HepG2 (cell line): ENCODE measurements around the gene LZTS2. TPM values are rescaled to one million over a fixed set of nuclear protein-coding genes. Genes with fewer than 3 reads are reported as not detected.

Experiments
- ATAC-seq: fragments of 200-7000 bp; cut with Tn5 transposase; 3 replicates; pipeline ENCODE4 v1.9.1; 2020; ENCODE audit warnings: mild to moderate bottlenecking, moderate library complexity
- BruUV-seq: library from RNA; stranded (reverse); fragments of 400-500 nt; replicated peaks from 2 replicates; lab custom pipeline; 2021; lab: Mats Ljungman, UMichigan
- CTCF ChIA-PET: fragments of 300-600 bp; formaldehyde crosslinking; extraction: SDS; loops from one replicate; lab custom pipeline; 2021; ENCODE audit warnings: low total read pairs, inconsistent platforms, low intra/inter-chr PET ratio; lab: Yijun Ruan, JAX
- POLR2A ChIA-PET: fragments of 350-600 bp; sonication (Branson Sonifier 250); formaldehyde crosslinking; loops from one replicate; lab custom pipeline; 2020; ENCODE audit warnings: antibody characterized with exemption, inconsistent platforms; lab: Yijun Ruan, JAX
- DNase-seq: peaks from one replicate; pipeline ENCODE4 v3.0.0-alpha.2; 2015; ENCODE audit warnings: low spot score
- FAIRE-seq: peaks from 3 replicates; lab custom pipeline; 2011; peaks lifted over from hg19 to GRCh38; lab: Jason Lieb, UNC
- H2AFZ ChIP-seq: one replicate; pipeline ENCODE4 v1.6.1; 2011; ENCODE audit warnings: low read length, inconsistent platforms
- H3K27ac ChIP-seq: fragments of 300-600 bp; 3 replicates; pipeline ENCODE4 v1.8.0; 2011; ENCODE audit warnings: mixed run types, mild to moderate bottlenecking, mixed read lengths, low read length, inconsistent platforms; ENCODE audit not compliant: insufficient read depth; ENCODE audit errors: extremely low read length
- H3K27me3 ChIP-seq, 2 experiments: fragments of 200-600 bp in 1 of 2; 2 replicates in 1 of 2; 3 replicates in 1 of 2; pipeline versions ENCODE4 v1.6.0 to v1.8.0; 2011; ENCODE audit warnings: low read length in 2 of 2, mild to moderate bottlenecking in 2 of 2, moderate library complexity in 2 of 2, inconsistent platforms in 1 of 2; ENCODE audit not compliant: insufficient read depth in 2 of 2, control insufficient read depth in 1 of 2
- H3K36me3 ChIP-seq, 2 experiments: fragments of 200-600 bp in 1 of 2; replicated peaks in 1 of 2; 2 replicates in 1 of 2; 3 replicates in 1 of 2; pipeline versions ENCODE4 v1.5.1 to v1.8.0; 2011; ENCODE audit warnings: low read length in 2 of 2, inconsistent platforms in 1 of 2; ENCODE audit not compliant: insufficient read depth in 2 of 2, control insufficient read depth in 1 of 2
- H3K4me1 ChIP-seq: 2 replicates; pipeline ENCODE4 v1.5.1; 2012; ENCODE audit warnings: low read length, inconsistent platforms; ENCODE audit not compliant: insufficient read depth
- H3K4me2 ChIP-seq: 2 replicates; pipeline ENCODE4 v1.6.0; 2011; ENCODE audit warnings: low read depth, low read length, inconsistent platforms
- H3K4me3 ChIP-seq, 3 experiments: fragments of 200-600 bp in 1 of 3; sonication (generic), shearing (Covaris generic) in 1 of 3; replicated peaks in 1 of 3; 2 replicates each; pipeline ENCODE4 v1.5.1; 2011 to 2016; ENCODE audit warnings: low read length in 3 of 3, inconsistent platforms in 2 of 3, low read depth in 2 of 3, mild to moderate bottlenecking in 2 of 3, control low read depth in 1 of 3, mixed read lengths in 1 of 3; ENCODE audit not compliant: insufficient read depth in 1 of 3
- H3K79me2 ChIP-seq: one replicate; pipeline ENCODE4 v1.6.1; 2011; ENCODE audit warnings: low read length, inconsistent platforms; ENCODE audit not compliant: insufficient read depth
- H3K9ac ChIP-seq: 2 replicates; pipeline ENCODE4 v1.6.0; 2011; ENCODE audit warnings: mild to moderate bottlenecking, low read depth, low read length, inconsistent platforms; ENCODE audit not compliant: insufficient read depth
- H3K9me3 ChIP-seq: 2 replicates; pipeline ENCODE4 v1.5.1; 2012; ENCODE audit warnings: mild to moderate bottlenecking, low read length
- H4K20me1 ChIP-seq: 2 replicates; pipeline ENCODE4 v1.6.0; 2011; ENCODE audit warnings: inconsistent platforms, mild to moderate bottlenecking, low read length, moderate library complexity; ENCODE audit not compliant: insufficient read depth
- ARHGAP35 ChIP-seq: sonication (generic); formaldehyde crosslinking; IDR thresholded peaks from 2 replicates; pipeline ENCODE4 v1.9.0; 2022; ENCODE audit warnings: mild to moderate bottlenecking, inconsistent platforms, moderate library complexity, missing genetic modification reagents, borderline replicate concordance
- ARNTL ChIP-seq: sonication (generic); formaldehyde crosslinking; IDR thresholded peaks from 2 replicates; pipeline ENCODE4 v1.4.0; 2020; ENCODE audit warnings: mild to moderate bottlenecking, missing genetic modification reagents
- GTF3A ChIP-seq: sonication (generic); formaldehyde crosslinking; conservative IDR thresholded peaks from 2 replicates; pipeline ENCODE4 v1.4.0; 2020; ENCODE audit warnings: mild to moderate bottlenecking, missing genetic modification reagents
- MYC ChIP-seq: sonication (generic); formaldehyde crosslinking; IDR thresholded peaks from 2 replicates; pipeline ENCODE4 v1.9.0; 2021; ENCODE audit warnings: missing genetic modification reagents, borderline replicate concordance
- SAP130 ChIP-seq: IDR thresholded peaks from 2 replicates; pipeline ENCODE4 v1.6.1; 2016; ENCODE audit warnings: low read depth
- SNAI1 ChIP-seq: sonication (generic); formaldehyde crosslinking; IDR thresholded peaks from 2 replicates; pipeline ENCODE4 v1.5.0; 2020; ENCODE audit warnings: mild to moderate bottlenecking, missing genetic modification reagents, borderline replicate concordance
- ZBTB3 ChIP-seq: sonication (generic); formaldehyde crosslinking; IDR thresholded peaks from 2 replicates; pipeline ENCODE4 v1.4.0; 2020; ENCODE audit warnings: low read depth, mild to moderate bottlenecking, moderate library complexity, missing genetic modification reagents, borderline replicate concordance
- ZBTB42 ChIP-seq: sonication (generic); formaldehyde crosslinking; IDR thresholded peaks from 2 replicates; pipeline ENCODE4 v1.5.0; 2020; ENCODE audit warnings: mild to moderate bottlenecking, missing genetic modification reagents
- ZNF143 ChIP-seq: sonication (generic); formaldehyde crosslinking; IDR thresholded peaks from 2 replicates; pipeline ENCODE4 v1.4.0; 2020; ENCODE audit warnings: missing genetic modification reagents
- ZNF292 ChIP-seq: sonication (generic); formaldehyde crosslinking; IDR thresholded peaks from 2 replicates; pipeline ENCODE4 v1.8.1; 2022; ENCODE audit warnings: mild to moderate bottlenecking, low read depth, missing genetic modification reagents, borderline replicate concordance
- ZNF460 ChIP-seq: sonication (generic); formaldehyde crosslinking; IDR thresholded peaks from 2 replicates; pipeline ENCODE4 v1.5.1; 2020; ENCODE audit warnings: missing genetic modification reagents, mild to moderate bottlenecking, borderline replicate concordance
- ZNF7 ChIP-seq: IDR thresholded peaks from 2 replicates; pipeline ENCODE4 v1.6.1; 2016; ENCODE audit warnings: missing biosample characterization, missing genetic modification reagents
- ZNF766 ChIP-seq: sonication (generic); formaldehyde crosslinking; IDR thresholded peaks from 2 replicates; pipeline ENCODE4 v1.5.0; 2020; ENCODE audit warnings: missing genetic modification reagents, borderline replicate concordance
- WGBS: methylation state at CpG from one replicate; pipeline ENCODE4 v1.1.6; 2017; ENCODE audit warnings: low lambda C conversion rate; 5-methylcytosine and 5-hydroxymethylcytosine counted together
- in situ Hi-C: cut with HindIII; loops from 2 replicates; pipeline ENCODE4 v1.10.0; 2017; ENCODE audit warnings: low pct_unique_long_range_greater_than_20kb; ENCODE audit not compliant: extremely low pct_ligation_motif_present
- intact Hi-C: fragments of 100-400 bp; cut with micrococcal nuclease; formaldehyde crosslinking; loops from one replicate; pipeline ENCODE4 v1.10.0; 2022; ENCODE audit not compliant: unreplicated experiment
- polyA plus RNA-seq, 8 experiments: library from polyadenylated mRNA; depleted of rRNA in 3 of 8; stranded (reverse) in 7 of 8; unstranded in 1 of 8; fragments of >200 nt; fragmentation: Illumina TruSeq in 4 of 8; extraction: Trizol in 4 of 8; gene quantifications; 2 replicates each; pipeline versions ENCODE4 v1.2.1 to v1.2.3, GENCODE V29; 2011 to 2016; ENCODE audit warnings: low read depth in 4 of 8, missing spikeins in 1 of 8, mixed read lengths in 1 of 8; ENCODE audit not compliant: insufficient read depth in 1 of 8
- total RNA-seq, 5 experiments: library from RNA; depleted of rRNA; stranded (reverse); fragments of >200 nt; fragmentation: Illumina TruSeq; extraction: Trizol; gene quantifications; 2 replicates each; pipeline ENCODE4 v1.2.3, GENCODE V29; 2016; ENCODE audit warnings: low read depth in 1 of 5
- TF ChIP-seq, protein P1 (sequence below): sonication (generic); formaldehyde crosslinking; conservative IDR thresholded peaks from 2 replicates; pipeline ENCODE4 v1.4.0; 2020; ENCODE audit warnings: missing genetic modification reagents
- TF ChIP-seq, protein P2 (sequence below): sonication (generic); formaldehyde crosslinking; IDR thresholded peaks from 2 replicates; pipeline ENCODE4 v1.5.1; 2020; ENCODE audit warnings: mild to moderate bottlenecking, missing genetic modification reagents, borderline replicate concordance
- TF ChIP-seq, protein P3 (sequence below): sonication (generic); formaldehyde crosslinking; IDR thresholded peaks from 2 replicates; pipeline ENCODE4 v1.4.0; 2020; ENCODE audit warnings: missing genetic modification reagents

LZTS2 gene
- total and polyA plus RNA-seq, 2 of the 13 experiments (the other 11 are each of a cell fraction or from before 2014, with no cell fraction given), result 43.6 to 65.6 TPM

GRCh38 chr10:101016814-101017213 is 17.2 kb downstream of the LZTS2 start (continued):
- TF ChIP-seq, protein P1, sequence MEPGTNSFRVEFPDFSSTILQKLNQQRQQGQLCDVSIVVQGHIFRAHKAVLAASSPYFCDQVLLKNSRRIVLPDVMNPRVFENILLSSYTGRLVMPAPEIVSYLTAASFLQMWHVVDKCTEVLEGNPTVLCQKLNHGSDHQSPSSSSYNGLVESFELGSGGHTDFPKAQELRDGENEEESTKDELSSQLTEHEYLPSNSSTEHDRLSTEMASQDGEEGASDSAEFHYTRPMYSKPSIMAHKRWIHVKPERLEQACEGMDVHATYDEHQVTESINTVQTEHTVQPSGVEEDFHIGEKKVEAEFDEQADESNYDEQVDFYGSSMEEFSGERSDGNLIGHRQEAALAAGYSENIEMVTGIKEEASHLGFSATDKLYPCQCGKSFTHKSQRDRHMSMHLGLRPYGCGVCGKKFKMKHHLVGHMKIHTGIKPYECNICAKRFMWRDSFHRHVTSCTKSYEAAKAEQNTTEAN (CRISPR knock-in tag), result no peak
- TF ChIP-seq ZNF766 (no peak), SAP130 (no peak)

DNA sequence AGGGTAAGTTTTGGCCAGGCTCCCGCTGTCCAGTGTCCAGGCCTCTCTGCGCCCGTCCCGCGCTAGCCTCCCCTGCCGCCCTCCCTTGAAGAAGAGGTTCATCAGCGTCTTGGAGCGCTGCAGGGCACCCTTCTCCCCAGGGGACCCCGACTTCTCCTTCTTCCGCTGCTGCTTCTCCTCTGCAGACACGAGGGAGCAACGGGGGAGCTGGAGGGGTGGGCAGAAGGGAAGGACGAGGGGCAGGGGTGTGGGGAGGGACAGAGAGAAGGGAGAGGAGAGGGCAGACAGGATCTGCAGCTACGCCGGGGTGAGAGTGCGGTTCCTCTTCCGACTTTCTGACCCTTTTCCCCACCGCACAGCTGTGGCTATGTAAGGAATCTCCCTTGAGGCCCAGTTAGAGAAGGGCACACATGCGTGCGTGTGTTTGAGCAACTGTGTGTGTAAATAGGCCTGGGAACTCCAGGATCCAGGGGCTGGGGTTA is 18.6 kb downstream of the LZTS2 start:
- in situ Hi-C loops, result no loop called here
- H3K36me3 ChIP-seq, result no peaks in the 10 kb centered on the region
- 27% methylated on average over 18 of the region's 20 CpGs for WGBS
- ATAC-seq, result peak; percentile 69
- no peak overlapping the region for H2AFZ ChIP-seq
- peak overlapping the region; percentile 95 for H3K4me2 ChIP-seq
- peak overlapping the region; percentile 25 to 69 (median 55); a peak in 5 of 6 replicates for H3K4me3 ChIP-seq
- no peaks in the 10 kb centered on the region for H4K20me1 ChIP-seq
- intact Hi-C loops, result loop anchor here (2.0 kb wide), 1 partner anchor 49 kb away; no protein-coding TSS in a partner anchor
- DNase-seq, result peak; percentile 68
- no TSS peak for BruUV-seq
- POLR2A ChIA-PET, result interaction anchor here (0.9 to 6.0 kb wide), 11 partner anchors 10 to 49 kb away, joined by 3 to 56 read pairs (median 5); partner anchors contain the start of genes LZTS2, PDZD7 and SFXN3
- peaks cover 41% of the 10 kb centered on the region for H3K4me1 ChIP-seq
- peak overlapping the region; percentile 52 for H3K9ac ChIP-seq
- no peaks in the 10 kb centered on the region for H3K9me3 ChIP-seq
- H3K27me3 ChIP-seq, result peaks cover 1 to 13% of the 10 kb centered on the region in 2 experiments; a peak in 2 of 5 replicates
- no peaks in the 10 kb centered on the region for H3K79me2 ChIP-seq
- H3K27ac ChIP-seq, result no peak overlapping the region
- peak; percentile 26 for FAIRE-seq
- CTCF ChIA-PET, result interaction anchor here (2.1 kb wide), 1 partner anchor 23 kb away, joined by 7 read pairs; no protein-coding TSS in a partner anchor
- TF ChIP-seq ARHGAP35 (no peak), ZBTB42 (0 out of 2 replicates have a peak, but pooled peaks have one; percentile 25), GTF3A (CRISPR knock-in tag) (no peak), ZNF292 (CRISPR knock-in tag) (no peak), ZBTB3 (CRISPR knock-in tag) (no peak), ZNF460 (CRISPR knock-in tag) (no peak), ARNTL (no peak), MYC (no peak), ZNF7 (CRISPR knock-in tag) (no peak), ZNF143 (CRISPR knock-in tag) (no peak), SNAI1 (CRISPR knock-in tag) (no peak)
- TF ChIP-seq, protein P2, sequence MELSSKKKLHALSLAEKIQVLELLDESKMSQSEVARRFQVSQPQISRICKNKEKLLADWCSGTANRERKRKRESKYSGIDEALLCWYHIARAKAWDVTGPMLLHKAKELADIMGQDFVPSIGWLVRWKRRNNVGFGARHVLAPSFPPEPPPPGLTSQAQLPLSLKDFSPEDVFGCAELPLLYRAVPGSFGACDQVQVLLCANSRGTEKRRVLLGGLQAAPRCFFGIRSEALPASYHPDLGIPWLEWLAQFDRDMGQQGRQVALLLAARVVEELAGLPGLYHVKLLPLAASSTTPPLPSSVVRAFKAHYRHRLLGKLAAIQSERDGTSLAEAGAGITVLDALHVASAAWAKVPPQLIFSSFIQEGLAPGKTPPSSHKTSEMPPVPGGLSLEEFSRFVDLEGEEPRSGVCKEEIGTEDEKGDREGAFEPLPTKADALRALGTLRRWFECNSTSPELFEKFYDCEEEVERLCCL (CRISPR knock-in tag), result no peak
- TF ChIP-seq, protein P3, sequence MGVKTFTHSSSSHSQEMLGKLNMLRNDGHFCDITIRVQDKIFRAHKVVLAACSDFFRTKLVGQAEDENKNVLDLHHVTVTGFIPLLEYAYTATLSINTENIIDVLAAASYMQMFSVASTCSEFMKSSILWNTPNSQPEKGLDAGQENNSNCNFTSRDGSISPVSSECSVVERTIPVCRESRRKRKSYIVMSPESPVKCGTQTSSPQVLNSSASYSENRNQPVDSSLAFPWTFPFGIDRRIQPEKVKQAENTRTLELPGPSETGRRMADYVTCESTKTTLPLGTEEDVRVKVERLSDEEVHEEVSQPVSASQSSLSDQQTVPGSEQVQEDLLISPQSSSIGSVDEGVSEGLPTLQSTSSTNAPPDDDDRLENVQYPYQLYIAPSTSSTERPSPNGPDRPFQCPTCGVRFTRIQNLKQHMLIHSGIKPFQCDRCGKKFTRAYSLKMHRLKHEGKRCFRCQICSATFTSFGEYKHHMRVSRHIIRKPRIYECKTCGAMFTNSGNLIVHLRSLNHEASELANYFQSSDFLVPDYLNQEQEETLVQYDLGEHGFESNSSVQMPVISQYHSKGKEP (CRISPR knock-in tag), result no peak
